ENCODE data around the gene CIAO2A.

Gene CIAO2A

GRCh38 chr15:64035525-64035924 is 58.1 kb downstream of the CIAO2A start:
- H3K4me1 ChIP-seq (ENCODE audit: insufficient read depth, low read length) = no peaks in the 10 kb centered on the region
- H3K27ac ChIP-seq (ENCODE audit: low read length) = no peak overlapping the region

GRCh38 chr15:64034519-64034918 is 59.1 kb downstream of the CIAO2A start:
- H3K36me3 ChIP-seq (ENCODE audit: insufficient read depth, low read length) = no peaks in the 10 kb centered on the region
- TF ChIP-seq EZH2 (IDR thresholded peaks at IDR 0.05; ENCODE audit: borderline replicate concordance, low read depth, low read length, severe bottlenecking) (no peak), CTCF (IDR thresholded peaks at IDR 0.05; ENCODE audit: borderline replicate concordance, extremely low read depth, low read length, poor library complexity, severe bottlenecking) (no peak)
- no peaks in the 10 kb centered on the region for H3K9me3 ChIP-seq (ENCODE audit: insufficient read depth, low read length, severe bottlenecking)
- H3K79me2 ChIP-seq (ENCODE audit: insufficient read depth, low read length) = no peaks in the 10 kb centered on the region
- no peak overlapping the region for H3K4me3 ChIP-seq (ENCODE audit: low read depth in 1 of 2, low read length in 2 of 2)
- H3K4me2 ChIP-seq (ENCODE audit: insufficient read depth, low read length) = no peak overlapping the region
- H3K4me1 ChIP-seq (ENCODE audit: insufficient read depth, low read length) = no peaks in the 10 kb centered on the region
- no peak for DNase-seq
- no peaks in the 10 kb centered on the region for H4K20me1 ChIP-seq (ENCODE audit: insufficient read depth, low read length)
- ATAC-seq (ENCODE audit: insufficient read depth, low read depth) = no peak
- no peak overlapping the region for H2AFZ ChIP-seq (ENCODE audit: low read depth, low read length)
- H3K27me3 ChIP-seq (ENCODE audit: insufficient read depth, low read length, poor library complexity) = no peaks in the 10 kb centered on the region
- no peak overlapping the region for H3K27ac ChIP-seq (ENCODE audit: low read length)
- H3K9ac ChIP-seq (ENCODE audit: low read depth, low read length) = no peak overlapping the region

More at GRCh38 chr15:64035525-64035924, 58.1 kb downstream of the CIAO2A start:
- no peak for DNase-seq
- Histone ChIP-seq H3K4me3 (ENCODE audit: low read depth in 1 of 2, low read length in 2 of 2) (no peak overlapping the region), H2AFZ (ENCODE audit: low read depth, low read length) (no peak overlapping the region), H4K20me1 (ENCODE audit: insufficient read depth, low read length) (no peaks in the 10 kb centered on the region), H3K79me2 (ENCODE audit: insufficient read depth, low read length) (no peaks in the 10 kb centered on the region), H3K9me3 (ENCODE audit: insufficient read depth, low read length, severe bottlenecking) (no peaks in the 10 kb centered on the region), H3K4me2 (ENCODE audit: insufficient read depth, low read length) (no peak overlapping the region), H3K36me3 (ENCODE audit: insufficient read depth, low read length) (no peaks in the 10 kb centered on the region), H3K27me3 (ENCODE audit: insufficient read depth, low read length, poor library complexity) (no peaks in the 10 kb centered on the region), H3K9ac (ENCODE audit: low read depth, low read length) (no peak overlapping the region)
- no peak for ATAC-seq (ENCODE audit: insufficient read depth, low read depth)
- no peak for TF ChIP-seq CTCF (IDR thresholded peaks at IDR 0.05; ENCODE audit: borderline replicate concordance, extremely low read depth, low read length, poor library complexity, severe bottlenecking)
- TF ChIP-seq EZH2 (IDR thresholded peaks at IDR 0.05; ENCODE audit: borderline replicate concordance, low read depth, low read length, severe bottlenecking) = no peak

GRCh38 chr15:64032329-64032728 is 61.3 kb downstream of the CIAO2A start:
- no peak for DNase-seq
- no peak for TF ChIP-seq CTCF (IDR thresholded peaks at IDR 0.05; ENCODE audit: borderline replicate concordance, extremely low read depth, low read length, poor library complexity, severe bottlenecking)
- TF ChIP-seq EZH2 (IDR thresholded peaks at IDR 0.05; ENCODE audit: borderline replicate concordance, low read depth, low read length, severe bottlenecking) = no peak
- no peaks in the 10 kb centered on the region for H3K4me1 ChIP-seq (ENCODE audit: insufficient read depth, low read length)
- no peak overlapping the region for H3K4me2 ChIP-seq (ENCODE audit: insufficient read depth, low read length)
- no peaks in the 10 kb centered on the region for H3K27me3 ChIP-seq (ENCODE audit: insufficient read depth, low read length, poor library complexity)
- no peaks in the 10 kb centered on the region for H3K36me3 ChIP-seq (ENCODE audit: insufficient read depth, low read length)
- H3K9me3 ChIP-seq (ENCODE audit: insufficient read depth, low read length, severe bottlenecking) = no peaks in the 10 kb centered on the region
- no peak for ATAC-seq (ENCODE audit: insufficient read depth, low read depth)
- H3K9ac ChIP-seq (ENCODE audit: low read depth, low read length) = no peak overlapping the region
- no peaks in the 10 kb centered on the region for H3K79me2 ChIP-seq (ENCODE audit: insufficient read depth, low read length)
- no peak overlapping the region for H3K27ac ChIP-seq (ENCODE audit: low read length)
- H3K4me3 ChIP-seq (ENCODE audit: low read depth in 1 of 2, low read length in 2 of 2) = no peak overlapping the region
- no peaks in the 10 kb centered on the region for H4K20me1 ChIP-seq (ENCODE audit: insufficient read depth, low read length)
- H2AFZ ChIP-seq (ENCODE audit: low read depth, low read length) = no peak overlapping the region

- H3K27me3 ChIP-seq (ENCODE audit: insufficient read depth, low read length, poor library complexity) = no peaks in the 10 kb centered on the region
- H3K4me1 ChIP-seq (ENCODE audit: insufficient read depth, low read length) = no peaks in the 10 kb centered on the region
- H3K36me3 ChIP-seq (ENCODE audit: insufficient read depth, low read length) = no peaks in the 10 kb centered on the region
- no peak for ATAC-seq (ENCODE audit: insufficient read depth, low read depth)
- H4K20me1 ChIP-seq (ENCODE audit: insufficient read depth, low read length) = no peaks in the 10 kb centered on the region
- H3K27ac ChIP-seq (ENCODE audit: low read length) = no peak overlapping the region
- H3K9ac ChIP-seq (ENCODE audit: low read depth, low read length) = no peak overlapping the region
- H2AFZ ChIP-seq (ENCODE audit: low read depth, low read length) = no peak overlapping the region
- H3K9me3 ChIP-seq (ENCODE audit: insufficient read depth, low read length, severe bottlenecking) = no peaks in the 10 kb centered on the region
- no peak for DNase-seq
- no peak overlapping the region for H3K4me3 ChIP-seq (ENCODE audit: low read depth in 1 of 2, low read length in 2 of 2)
- TF ChIP-seq EZH2 (IDR thresholded peaks at IDR 0.05; ENCODE audit: borderline replicate concordance, low read depth, low read length, severe bottlenecking) (no peak), CTCF (IDR thresholded peaks at IDR 0.05; ENCODE audit: borderline replicate concordance, extremely low read depth, low read length, poor library complexity, severe bottlenecking) (no peak)
- no peak overlapping the region for H3K4me2 ChIP-seq (ENCODE audit: insufficient read depth, low read length)
- H3K79me2 ChIP-seq (ENCODE audit: insufficient read depth, low read length) = no peaks in the 10 kb centered on the region
Measured at GRCh38 chr15:64030123-64030522, 63.5 kb downstream of the CIAO2A start.
